Inflammatory macrophage (primary cell): ENCODE measurements around the gene HIF3A.

ENCODE experiments used
- DNase-seq, 2 donors: peaks; one replicate each; pipeline ENCODE4 v3.0.0-alpha.2; 2020 to 2022

The HIF3A gene

GRCh38 chr19:46330319-46330918, 33.6 kb downstream of the HIF3A start:
- DNase-seq, result no peak

DNA sequence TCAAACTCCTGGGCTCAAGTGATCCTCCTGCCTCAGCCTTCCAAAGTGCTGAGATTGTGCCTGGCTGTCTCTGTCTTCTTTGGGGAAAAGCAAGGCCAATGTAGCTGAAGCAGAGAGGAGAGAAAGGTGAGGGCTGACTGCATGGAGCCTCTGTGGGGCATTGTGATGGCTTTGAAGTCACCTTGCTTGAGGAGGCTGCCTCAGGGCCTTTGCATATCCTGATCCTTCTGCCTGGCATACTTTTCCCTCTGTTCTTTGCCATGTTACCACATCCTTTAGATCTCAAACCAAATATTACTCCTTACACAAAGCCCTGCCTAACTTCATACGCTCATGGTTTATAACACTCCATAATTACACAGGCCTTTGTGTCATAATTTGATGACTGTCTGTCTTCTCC, 40.6 kb downstream of the HIF3A start:
- DNase-seq, result no peak

- no peak for DNase-seq
Observed at GRCh38 chr19:46339446-46339845, 42.6 kb downstream of the HIF3A start.

DNA sequence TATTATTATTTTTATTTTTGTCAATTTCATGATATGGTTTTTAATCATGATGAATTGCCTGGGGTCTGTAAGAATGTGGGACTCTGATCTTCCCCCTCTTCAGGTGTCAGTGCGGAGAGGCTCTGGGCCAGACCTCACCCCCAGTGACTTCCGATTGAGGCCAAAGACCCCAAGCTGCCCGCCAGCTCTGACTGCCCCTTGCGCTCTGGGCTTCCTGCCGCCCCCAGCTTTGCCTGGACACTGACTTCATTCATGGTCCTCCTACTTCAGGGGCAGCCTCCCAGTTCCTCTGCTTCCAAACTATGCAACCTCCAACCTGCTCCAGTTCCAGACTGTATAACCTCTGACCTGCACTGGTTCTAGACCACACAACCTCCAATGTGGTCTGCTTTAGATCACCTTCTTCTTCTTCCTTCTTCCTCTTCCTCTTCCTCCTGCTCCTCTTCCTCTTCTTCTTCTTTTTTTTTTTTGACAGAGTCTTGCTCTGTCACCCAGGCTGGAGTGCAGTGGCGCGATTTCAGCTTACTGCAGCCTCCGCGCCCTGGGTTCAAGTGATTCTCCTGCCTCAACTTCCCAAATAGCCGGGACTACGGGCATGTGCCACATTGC, 43.3 kb downstream of the HIF3A start:
- DNase-seq, result peak; percentile 12 to 15

DNA sequence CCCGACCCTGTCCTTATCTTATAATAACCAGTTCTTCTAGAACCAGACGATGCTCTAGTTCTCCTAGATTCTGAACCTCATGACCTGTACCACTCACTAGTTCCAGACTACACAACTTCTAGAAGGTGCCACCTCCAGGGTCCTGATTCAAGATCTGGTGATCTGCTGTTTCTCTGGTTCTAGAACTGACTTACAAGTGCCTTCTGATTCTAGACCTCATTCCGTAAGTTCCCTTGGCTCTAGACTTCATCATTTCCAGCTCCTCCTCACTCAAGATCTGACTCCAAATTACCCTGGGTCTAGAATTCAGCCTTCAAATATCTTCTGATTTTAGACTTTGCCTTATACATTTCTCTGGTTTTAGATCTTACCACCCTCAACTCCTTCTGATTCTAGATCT, 45.1 kb downstream of the HIF3A start:
- no peak for DNase-seq

- peak in 1 of 2 donors; percentile 3 for DNase-seq
Observed at GRCh38 chr19:46344363-46344762, 47.5 kb downstream of the HIF3A start.

DNA sequence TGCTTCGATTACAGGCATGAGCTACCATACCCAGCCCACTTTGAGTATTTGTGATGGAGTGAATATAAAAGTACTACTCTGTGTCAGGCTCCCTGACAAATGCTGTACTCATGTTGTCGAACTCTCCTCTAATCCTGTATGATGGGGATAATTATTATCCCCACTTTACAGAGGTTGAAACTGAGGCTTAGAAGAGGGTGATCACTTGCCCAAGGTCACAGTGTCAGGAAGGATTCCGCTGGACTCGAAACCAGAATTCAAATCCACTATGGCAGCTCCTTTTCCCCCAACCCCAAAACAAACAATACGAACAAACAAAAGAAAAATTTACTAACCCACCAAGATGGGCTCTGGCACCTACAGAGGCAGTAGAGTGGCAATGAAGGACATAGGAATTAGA, 48.3 kb downstream of the HIF3A start:
- no peak for DNase-seq

- DNase-seq, result peak; percentile 90 to 94
Observed at GRCh38 chr19:46346821-46347571, 50.2 kb downstream of the HIF3A start, which contains the start of gene PPP5C. TSS of gene PPP5C (plus strand) at chr19:46347087. CDS start at chr19:46347097, 10 bp downstream.

GRCh38 chr19:46347572-46347883, 50.7 kb downstream of the HIF3A start:
- no peak for DNase-seq

- no peak for DNase-seq
Observed at GRCh38 chr19:46347985-46348384, 51.1 kb downstream of the HIF3A start.

DNA sequence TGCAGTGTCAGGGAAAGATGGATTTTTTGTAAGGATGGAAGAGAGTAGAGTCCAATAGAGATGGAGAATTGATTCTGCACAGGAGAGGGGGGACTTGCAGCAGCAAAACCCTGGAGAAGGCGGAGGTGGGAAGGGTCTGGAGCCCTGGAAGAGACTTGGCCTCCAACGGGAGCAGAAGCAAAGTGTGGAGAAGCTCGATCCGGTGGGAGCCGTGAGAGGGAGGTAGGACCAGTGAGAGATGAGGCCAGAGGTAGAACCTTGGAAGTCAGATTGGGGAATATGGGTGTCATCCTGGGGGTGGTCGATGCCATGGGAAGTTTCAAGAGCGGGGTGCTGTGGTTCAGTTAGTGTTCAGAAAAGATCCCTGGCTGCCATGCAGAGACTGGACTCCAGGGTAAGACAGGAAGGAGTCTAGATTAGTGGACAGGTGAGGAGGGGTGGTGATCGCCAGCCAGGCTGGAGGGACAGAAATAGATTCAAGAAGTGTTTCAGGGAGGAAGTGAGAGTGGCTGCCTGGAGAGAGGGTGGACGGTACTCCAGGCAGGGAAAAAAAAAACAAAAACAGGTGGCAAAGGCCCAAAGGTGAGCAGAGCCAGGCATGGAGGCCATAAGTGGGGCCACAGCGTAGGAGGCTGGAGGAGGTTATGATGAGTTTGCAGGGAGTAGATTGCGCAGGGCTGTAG, 52.6 kb downstream of the HIF3A start:
- DNase-seq, result no peak

DNA sequence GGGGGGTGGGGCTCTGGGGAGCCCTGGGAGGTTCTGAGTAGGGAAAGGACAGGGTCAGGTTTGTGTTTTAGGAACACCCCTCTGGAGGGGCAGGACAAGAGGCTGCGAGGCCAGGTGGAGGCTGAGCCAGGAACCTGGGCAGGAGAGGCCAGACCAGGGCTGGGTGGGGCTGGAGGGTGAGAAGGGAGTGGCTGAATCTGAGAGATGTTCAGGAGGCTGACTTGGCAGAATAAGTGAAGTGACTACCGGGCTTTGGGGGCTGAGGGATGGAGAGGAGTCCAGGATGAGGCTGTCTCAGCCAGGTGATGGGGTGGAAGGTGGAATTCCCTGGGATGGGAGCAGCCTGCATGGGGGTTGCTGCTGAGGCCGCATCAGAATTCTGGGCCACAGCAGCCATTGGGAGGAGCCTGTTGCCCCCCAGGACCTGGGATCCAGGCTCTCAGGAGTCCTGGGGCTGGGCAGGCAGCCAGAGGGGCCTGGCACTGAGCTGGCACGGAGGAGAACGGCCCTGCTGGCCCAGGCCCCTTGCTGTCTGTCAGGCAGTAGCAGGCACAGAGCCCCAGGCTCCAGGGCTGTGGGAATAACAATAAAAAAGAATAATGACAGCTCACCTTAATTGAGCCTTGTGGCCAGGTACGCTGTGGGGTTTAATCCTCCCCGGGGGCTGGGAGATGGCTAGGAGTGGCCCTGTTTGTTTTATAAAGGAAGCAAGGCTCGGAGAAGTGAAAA, 53.4 kb downstream of the HIF3A start:
- DNase-seq, result no peak

DNA sequence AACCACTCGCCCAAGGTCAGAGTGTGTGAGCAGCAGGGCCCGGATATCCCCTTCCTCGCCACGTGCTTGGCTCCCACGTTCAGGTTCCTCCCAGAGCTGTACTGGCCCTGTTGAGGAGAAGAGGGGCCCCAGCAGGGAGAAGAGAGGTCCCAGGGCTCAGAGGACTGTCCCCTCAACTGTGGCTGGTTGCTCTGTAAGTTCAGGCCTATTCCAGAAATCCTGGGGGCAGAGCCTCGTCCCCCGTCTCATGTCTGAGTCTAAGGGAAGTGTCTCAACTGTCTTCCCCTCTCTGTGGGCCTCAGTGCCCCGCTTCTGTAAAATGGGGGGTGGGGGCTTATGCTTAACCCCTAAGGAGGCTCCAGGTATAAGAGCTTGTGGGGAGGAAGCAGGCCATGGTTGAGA, 53.9 kb downstream of the HIF3A start:
- DNase-seq, result peak; percentile 46 to 63

GRCh38 chr19:46351241-46352041, 54.6 kb downstream of the HIF3A start:
- peak in 1 of 2 donors; percentile 5 for DNase-seq

GRCh38 chr19:46353730-46354528, 57.1 kb downstream of the HIF3A start:
- DNase-seq, result no peak

DNA sequence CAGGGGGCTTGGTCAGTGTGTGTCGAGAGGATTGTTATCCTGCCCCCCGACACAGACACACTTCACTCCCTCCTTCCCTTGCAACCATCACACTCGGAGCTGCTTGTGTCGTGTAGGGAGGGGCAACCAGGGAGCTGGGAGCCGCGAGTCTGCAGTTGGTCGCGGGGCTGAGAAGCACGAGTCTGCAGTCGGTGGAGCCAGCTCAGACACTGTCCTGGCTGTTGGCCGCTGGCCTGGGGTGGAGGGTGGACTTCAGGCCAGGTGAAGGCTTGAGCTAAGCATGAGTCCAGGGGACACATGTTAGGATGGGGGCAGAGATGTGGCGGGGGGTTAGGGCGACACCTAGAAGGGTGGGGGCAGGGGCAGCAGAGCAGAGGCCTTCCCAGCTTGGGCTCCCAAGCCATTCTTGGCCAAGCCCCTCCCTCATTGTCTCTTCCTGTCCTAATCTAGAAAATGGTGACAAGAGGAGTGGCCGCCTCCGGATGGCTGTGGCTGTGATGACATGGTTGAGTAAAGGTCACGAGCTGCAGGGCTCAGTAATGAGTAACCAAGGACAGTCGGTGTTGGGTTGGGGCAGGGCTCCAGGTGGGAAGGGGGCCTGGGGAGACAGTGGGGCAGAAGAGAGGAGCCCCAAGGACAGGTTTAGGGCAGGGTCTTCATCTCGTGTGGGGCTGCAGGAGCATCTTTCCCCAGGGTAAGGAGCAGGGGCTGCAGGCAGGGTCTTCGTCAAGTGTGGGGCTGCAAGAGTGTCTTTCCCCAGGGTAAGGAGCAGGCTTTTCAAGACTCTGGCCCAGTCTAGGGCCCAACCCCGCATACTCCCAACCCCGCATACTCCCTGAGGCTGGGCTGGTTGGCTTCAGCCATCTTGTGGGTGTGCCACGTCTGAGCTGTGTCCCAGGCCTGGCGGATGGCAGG, 58.6 kb downstream of the HIF3A start:
- DNase-seq, result peak in 1 of 2 donors; percentile 21

DNA sequence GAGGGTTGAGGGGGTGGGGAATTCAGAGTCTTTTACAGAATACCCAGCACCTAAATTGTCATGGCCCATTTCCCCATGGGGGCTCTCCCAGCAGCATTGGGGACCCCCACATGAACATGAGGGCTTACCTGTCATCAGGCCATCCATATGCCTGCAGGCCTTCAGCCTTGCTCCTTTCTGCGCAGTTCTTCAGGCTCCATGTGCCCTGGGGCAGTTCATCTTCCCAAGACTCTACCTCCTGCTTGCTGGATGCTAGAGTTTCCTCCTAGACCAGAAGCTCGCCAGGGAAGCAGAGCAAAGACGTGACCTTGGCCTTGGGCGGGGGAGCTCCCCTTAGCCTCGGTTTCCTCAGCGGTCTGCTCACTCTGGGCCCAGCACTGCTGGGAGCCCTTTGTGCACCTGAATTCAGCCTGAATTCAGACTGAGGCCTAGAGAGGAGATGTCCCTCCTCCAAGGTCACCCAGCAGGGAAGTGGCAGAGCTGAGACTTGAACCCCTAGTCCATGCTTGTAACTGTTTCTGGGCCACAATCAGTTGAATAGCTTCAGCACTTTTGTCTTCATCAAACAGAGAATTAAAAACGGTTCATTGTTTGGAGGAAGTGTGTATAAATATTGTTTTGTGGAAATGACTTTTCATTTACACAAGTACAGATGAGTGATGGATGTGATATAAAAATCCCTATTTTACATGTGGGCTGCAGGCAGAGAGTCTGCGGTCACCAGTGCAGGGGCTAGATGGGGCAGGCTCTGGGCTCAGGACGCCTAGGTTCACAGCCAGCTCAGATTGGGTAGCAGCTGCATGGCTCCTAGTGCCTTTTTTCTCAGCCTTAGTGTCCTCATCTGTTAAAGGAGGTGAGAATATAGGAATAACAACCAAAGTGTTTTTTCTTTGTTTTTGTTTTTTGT, 59.6 kb downstream of the HIF3A start:
- DNase-seq, result no peak

DNA sequence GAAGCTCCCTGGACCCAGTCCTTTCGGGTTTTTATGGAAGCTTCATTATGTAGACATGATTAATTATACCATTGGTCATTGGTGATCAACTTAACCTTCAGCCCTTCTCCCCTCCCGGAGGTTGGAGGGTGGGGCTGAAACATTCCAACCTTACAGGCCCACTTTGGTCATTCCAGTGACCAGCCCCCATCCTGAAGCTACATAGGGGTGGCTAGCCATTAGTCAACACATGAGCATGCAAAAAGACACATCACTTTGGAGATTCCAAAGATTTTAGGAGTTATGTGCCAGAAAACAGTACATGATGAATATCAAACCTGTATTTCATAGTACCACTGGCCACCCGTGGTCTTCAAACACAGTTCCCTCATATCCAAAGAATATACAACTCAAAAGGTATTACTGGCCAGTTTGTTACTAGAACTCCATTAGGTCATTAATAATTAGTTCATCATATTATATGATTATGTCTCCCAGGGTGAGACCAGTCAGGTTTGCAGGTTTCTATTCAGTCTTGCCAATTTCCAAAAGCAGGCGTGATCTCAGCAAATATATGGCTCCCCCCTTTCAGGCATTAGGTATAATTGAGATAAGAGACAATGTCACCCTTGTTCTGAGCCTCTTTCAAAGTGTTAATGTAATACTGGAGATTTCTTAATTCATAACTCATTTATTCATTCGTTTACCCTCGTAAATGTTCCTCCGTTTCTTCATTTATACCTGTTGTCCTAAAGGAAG, 61.2 kb downstream of the HIF3A start:
- DNase-seq, result no peak
